Amniotic epithelial cell (primary cell): ENCODE results near the gene AHNAK.
"Not testable (repeated sequence)": the region's sequence is repeated elsewhere in the genome, so short reads cannot be mapped to it uniquely, and the experiment has no call there.

Source experiments
- DNase-seq: peaks from one replicate; pipeline ENCODE4 v3.0.0-alpha.2; 2010; ENCODE audit warnings: low read depth

Gene AHNAK

DNA sequence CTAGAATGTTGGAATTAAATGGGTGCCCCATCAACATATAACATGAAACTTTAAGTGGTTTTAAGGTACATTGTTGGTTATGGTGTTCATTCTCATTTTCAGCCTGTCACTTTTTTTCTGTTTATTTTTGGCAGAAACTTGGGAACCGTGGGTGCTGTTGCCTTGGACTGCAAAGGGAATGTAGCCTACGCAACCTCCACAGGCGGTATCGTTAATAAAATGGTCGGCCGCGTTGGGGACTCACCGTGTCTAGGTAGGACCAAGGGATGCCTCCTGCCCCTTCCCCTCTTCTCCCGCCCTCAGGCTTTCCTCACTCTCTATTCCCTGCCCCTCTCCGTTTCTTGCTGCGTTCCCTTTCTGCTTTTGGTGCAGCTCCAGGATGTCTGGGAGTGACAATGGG lies 157.6 kb downstream of the AHNAK start:
- DNase-seq, result no peak

GRCh38 chr11:62387381-62387780 lies 159.2 kb downstream of the AHNAK start:
- no peak for DNase-seq

DNA sequence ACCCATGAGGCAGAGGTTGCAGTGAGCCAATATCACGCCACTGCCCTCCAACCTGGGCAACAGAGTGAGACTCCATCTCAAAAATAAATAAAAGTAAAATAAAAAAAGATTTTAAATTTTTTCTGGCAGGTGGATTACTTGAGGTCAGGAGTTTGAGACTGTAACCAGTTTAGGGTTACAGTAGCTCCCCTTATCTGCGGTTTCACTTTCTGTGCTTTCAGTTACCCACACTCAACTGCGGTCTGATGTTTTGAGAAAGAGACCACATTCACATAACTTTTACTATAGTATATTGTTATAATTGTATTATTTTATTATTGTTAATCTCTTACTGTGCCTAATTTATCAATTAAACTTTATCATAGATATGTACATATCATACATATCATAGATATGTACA lies 160.5 kb downstream of the AHNAK start:
- DNase-seq, result not testable (repeated sequence)

- no peak for DNase-seq
Observed at GRCh38 chr11:62383822-62384221, 162.8 kb downstream of the AHNAK start.
